Suppressor macrophage treated with lipopolysaccharide for 4 hours (primary cell): Measurements from ENCODE around the gene STAG2.
"Not testable (repeated sequence)": the region's sequence is repeated elsewhere in the genome, so short reads cannot be mapped to it uniquely, and the experiment has no call there.

Experiments
- DNase-seq: peaks from one replicate; pipeline ENCODE4 v3.0.0-alpha.2; 2020

STAG2 gene

DNA sequence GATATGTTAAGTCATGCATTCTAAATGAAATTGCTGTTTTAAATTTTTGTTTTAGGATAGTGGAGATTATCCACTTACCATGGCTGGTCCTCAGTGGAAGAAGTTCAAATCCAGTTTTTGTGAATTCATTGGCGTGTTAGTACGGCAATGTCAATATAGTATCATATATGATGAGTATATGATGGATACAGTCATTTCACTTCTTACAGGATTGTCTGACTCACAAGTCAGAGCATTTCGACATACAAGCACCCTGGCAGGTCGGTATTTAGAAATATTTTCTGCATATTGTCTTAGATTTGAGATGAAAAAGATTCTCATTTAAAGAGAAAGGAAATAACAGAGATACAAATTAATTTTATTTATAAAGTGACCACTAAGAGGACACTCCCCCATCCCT, 83.6 kb downstream of the STAG2 start:
- DNase-seq = peak; percentile 10

DNA sequence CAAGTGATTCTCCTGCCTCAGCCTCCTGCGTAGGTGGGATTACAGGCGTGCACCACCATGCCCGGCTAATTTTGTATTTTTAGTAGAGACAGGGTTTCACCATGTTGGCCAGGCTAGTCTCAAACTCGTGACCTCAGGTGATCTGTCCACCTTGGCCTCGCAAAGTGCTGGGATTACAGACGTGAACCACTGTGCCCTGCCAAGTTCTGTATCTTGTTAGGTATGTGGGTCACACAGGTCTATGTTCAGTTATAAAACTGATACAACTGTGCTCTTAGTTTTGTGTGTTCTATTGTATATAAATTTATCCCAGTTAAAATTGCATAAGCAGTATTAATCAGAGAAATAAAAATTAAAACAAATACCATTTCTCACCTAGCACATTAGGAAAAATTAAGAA, 122.9 kb downstream of the STAG2 start:
- not testable (repeated sequence) for DNase-seq

DNA sequence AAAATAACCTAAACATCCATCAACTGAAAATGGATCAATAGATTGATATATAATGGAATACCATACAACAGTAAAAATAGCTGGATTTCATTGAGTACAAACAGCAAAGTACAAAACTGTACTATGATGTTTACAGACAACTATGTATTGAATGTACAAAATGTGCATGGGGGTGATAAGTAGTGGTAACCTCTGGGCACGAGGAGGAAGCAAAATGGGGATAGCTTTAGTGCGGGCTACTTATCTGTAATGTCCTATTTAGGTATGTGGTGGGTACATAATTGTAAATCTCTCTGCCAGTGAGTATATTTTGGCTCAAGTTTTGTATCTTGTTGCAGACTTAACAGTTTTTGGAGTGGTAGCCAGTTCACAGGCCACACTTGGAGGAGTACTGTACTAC, 123.6 kb downstream of the STAG2 start:
- DNase-seq = no peak

DNA sequence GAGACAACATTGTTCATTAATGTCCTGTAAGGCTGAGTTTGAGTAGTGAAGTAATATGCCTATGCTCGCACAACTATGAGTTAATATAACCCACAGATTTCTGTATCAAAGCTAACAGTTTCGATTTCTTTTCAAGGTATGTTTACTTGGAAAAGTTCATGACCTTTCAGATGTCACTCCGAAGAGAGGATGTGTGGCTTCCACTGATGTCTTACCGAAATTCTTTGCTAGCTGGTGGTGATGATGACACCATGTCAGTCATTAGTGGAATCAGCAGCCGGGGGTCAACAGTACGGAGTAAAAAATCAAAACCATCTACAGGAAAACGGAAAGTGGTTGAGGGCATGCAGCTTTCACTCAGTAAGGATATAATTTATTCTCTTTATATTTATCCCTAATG, 124.9 kb downstream of the STAG2 start:
- DNase-seq = no peak

DNA sequence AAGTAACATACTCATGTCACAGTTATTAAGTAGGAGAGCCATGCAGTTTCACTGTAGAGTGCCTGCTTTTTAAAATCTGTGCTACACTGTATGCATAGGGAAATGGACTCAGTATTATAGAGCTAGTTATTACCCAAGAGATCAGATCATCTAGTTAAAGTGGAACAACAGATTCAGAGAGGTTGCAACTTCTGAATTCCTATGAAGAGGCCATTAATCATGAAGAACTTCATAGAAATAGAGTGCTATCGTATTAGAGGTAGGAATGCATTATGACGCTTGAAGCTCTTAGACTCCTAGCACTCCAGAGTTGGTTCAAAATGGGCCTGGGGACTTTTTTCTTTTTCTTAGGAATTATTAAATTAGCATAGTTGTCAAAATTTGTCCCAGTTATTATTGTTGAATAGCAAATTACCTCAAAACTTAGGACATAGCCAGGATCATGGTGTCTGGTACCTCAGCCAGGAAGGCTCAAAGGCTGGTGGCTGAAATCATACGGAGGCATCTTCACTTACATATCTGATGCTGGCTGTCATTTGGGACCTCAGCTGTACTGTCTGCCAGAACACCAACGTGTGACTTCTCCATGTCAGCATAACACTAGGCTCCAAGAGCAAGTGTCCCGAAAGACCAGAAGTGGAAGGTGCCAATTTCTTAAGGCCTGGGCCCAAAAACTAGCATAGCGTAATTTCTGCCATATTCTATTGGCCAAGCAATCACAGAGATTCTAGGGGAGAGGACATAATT, 125.7 kb downstream of the STAG2 start:
- DNase-seq = no peak

DNA sequence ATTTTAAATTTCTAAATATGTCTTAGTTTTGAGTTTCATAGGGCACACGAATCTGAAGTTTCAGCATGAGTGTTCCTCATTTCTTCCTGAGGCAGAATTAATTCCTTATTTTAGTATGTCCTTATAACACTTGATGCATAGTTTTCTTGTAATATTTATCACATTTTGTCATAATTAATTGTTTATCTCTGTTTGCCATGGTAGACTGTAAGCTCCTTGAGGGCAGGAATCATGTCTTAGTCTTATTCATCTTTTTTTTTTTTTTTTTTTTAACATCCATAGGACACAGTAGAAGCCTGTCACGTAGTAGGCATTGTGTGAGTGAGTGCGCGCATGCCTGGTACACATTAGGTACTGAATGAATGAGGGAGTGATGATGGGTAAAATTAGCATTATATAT, 131.7 kb downstream of the STAG2 start:
- no peak for DNase-seq

DNA sequence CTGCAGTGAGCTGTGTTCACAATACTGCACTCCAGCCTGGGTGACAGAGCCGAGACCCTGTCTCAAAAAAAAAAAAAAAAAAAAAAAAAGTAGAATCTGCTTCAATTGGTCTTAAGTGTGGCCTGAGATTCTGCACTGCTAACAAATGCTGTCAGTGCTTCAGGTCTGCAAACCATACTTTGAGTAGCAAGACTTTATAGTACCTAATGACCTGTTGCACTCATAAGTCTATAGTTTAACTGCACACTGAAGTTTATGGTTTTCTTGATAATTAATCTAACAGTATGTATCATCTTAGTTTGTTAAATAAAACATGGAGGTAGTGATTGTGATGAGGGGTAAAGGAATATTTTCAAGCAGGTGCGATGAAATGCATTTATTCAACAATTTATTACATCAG, 135.6 kb downstream of the STAG2 start:
- no peak for DNase-seq

DNA sequence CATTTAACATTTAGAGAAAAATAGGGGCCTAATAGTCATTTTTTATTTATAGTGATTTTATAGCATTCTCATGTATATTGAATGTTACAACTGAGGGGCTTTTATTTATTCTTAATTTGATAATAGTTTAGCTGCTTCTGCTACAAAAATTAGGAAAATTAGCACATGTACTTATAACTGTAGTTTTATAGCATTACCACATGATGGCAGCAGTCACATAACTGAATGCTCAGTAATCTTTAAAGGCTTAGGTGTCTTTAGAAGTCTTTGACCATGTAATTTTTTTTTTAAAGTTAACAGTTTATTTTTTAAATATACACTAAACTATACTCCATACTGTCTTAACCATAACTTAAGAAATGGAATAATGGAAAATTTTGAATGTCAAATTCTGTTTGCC, 136.6 kb downstream of the STAG2 start:
- DNase-seq = peak; percentile 16

DNA sequence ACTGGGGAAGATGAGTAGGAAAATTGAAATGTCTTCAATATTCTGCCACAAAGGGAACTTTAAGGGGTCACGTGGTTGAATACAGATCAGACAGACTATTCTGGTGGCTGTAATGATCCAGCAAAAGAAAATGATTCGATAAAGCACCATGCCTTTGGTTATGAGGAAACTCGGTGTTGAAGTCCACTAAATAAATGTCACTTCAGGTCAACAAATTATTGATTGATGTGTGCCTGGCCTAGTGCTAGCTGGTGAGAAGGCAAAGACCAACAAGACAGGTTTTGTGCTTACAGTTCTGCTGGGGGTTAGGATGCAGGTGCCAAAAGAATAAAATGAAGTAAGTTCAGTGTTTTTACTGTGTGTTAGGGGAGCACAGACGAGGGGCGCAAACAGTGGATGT, 142.5 kb downstream of the STAG2 start:
- no peak for DNase-seq

DNA sequence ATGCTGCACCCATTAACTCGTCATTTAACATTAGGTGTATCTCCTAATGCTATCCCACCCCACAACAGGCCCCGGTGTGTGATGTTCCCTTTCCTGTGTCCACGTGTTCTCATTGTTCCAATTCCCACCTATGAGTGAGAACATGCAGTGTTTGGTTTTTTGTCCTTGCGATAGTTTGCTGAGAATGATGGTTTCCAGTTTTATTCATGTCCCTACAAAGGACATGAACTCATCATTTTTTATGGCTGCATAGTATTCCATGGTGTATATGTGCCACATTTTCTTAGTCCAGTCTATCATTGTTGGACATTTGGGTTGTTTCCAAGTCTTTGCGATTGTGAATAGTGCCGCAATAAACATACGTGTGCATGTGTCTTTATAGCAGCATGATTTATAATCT, 143.0 kb downstream of the STAG2 start:
- not testable (repeated sequence) for DNase-seq

DNA sequence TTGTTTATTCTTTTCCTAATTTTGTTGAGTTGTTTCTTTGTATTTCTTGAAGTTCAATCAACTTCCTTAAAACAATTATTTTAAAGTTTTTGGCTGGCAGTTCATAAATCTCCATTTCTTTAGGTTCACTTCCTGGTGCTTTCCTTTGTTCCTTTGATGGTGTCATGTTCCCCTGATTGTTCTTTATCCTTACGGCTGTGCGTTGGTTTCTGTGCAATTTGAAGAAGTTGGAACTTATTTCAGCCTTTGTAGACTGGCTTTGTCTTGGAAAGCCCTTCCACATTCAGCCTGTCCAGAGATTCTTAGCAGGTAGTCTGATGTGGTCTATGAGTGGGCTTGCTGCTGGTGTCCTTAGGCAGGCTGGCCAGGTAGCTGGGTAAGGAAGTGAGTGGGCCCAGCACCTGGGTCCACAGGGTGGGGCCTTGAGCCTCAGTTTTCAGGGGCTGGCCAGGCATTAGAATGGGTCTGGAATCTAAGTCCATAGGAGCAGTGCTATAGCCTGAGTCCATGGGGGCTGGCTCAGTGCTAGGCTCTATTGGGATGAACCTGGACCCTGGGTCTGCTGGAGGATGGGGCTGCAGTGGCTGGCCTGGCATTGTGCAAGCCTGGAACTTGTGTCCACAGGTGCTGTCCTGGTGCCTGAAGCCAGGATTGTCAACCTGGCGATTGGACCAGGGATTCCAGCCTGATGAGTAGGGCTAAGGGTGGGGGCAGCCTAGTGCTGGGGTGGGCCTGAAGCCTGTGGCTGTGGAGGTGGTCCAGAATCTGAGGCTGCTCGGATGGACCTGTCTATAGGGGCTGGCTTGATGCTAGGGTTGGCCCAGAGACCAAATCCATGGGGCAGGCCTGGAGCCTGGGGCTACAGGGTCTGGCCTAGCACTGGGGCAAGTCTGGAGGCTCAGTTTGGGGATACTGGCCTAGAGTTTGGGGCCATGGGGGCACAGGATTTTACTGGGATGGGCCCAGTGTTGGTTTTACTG, 152.4 kb downstream of the STAG2 start:
- no peak for DNase-seq

DNA sequence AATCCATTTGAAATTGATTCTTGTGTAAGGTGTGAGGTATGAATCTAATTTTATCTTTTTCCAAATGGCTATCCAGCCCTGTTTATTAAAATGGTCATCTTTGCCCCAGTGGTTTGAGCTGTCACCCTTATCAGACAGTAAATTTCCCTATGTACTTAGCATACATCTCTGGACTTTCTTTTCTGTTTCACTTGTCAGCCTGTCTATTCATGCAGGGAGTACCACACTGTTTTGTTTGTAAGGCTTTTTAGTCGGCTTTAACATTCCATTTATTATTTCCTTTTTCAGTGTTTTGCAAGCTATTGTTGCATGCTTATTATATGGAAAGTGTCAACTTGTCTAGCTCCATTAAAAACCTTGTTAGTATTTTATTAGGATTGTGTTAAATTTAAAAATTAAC, 155.8 kb downstream of the STAG2 start:
- no peak for DNase-seq

DNA sequence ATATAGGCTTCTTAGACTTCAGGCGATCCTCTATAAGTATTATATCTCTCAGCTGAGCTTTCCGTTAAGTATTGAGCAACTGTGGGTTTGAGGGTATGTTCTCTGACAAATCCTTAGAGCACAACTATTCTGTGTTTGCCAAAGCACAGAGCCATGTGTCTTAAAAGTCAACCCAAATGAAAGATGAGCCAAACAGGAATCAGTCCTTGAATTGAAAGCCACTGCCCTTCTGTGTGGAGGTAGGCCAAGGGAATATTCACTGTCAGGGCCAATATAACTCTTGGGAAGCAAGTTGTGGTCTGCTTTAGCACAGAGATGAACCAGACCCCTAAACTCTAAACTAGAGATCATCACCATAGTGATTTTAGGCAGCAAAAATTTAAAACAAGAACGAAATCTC, 164.0 kb downstream of the STAG2 start:
- no peak for DNase-seq

DNA sequence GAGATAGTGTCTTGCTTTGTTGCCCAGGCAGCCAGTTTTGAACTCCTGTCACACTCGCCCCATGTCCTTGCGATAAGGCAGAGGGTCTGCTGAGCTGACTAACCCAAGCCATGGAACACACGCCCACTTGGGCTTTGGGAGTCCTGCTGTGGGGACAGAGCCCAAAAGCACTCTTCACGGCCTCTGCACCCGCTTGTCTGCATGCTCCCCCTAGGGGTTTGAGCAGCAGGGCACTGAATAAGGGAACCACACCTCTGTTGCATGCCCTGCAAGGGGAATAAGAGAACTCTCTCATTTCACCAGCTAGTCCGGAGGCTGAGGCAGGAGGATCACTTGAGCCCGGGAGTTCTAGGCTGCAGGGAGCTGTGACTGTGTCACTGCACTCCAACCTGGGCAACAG, 166.0 kb downstream of the STAG2 start:
- no peak for DNase-seq

DNA sequence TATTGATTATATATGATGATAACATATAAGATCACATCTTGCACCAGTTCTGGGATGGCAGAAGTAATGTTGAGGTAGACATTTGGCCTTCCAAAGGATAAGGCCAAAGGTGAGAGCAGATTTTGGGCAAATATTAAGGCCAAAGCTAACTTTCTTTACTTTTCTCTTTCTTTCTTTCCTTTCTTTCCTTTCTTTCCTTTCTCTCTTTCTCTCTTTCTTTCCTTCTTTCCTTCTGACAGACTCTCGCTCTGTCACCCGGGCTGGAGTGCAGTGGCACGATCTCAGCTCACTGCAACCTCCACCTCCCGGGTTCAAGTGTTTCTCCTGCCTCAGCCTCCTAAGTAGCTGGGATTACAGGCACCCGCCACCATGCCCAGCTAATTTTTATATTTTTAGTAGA, 170.9 kb downstream of the STAG2 start:
- DNase-seq = not testable (repeated sequence)

DNA sequence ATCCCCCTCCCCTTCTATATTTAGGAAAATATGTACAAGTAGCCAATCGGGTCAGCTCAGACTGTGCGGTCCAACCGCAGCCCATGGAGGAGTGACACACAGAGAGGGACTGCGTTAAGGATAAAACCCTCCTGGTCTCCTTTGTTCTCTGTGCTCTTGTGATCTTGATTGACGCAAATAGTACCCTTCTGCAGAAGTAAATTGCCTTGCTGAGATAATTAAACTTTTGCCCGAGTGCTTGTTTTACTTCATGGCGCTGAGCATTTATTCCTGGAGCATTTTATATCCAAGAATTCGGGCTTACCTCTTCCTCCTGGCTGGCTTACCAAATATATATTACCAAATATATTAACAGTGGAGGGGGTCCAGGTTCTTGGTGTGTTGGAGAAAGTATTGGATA, 184.2 kb downstream of the STAG2 start:
- DNase-seq = no peak

DNA sequence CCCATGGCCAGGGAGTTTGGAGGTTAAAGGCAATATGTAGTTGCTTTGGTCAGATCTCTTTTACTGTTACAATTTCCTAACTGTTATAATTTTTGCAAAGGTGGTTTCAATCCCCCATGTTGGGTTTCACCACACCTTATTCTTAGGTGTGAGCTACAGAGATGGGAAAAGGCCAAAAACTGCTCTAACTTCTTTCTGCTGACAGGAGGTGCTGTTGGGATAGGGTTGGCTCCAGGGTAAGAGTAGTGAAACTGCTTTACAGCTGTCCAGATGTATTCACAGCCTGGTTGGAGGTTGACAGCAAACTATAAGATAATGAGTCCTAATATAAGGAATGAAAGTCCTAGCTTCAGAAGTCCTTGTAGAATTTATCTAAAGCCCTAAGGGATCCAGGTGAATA, 189.7 kb downstream of the STAG2 start:
- no peak for DNase-seq
